Measurements from ENCODE around the gene ABCC1.

- no peak for TF ChIP-seq CTCF (IDR thresholded peaks at IDR 0.05; ENCODE audit: poor library complexity, severe bottlenecking)
- TF ChIP-seq EP300 (conservative IDR thresholded peaks at IDR 0.05; ENCODE audit: poor library complexity, severe bottlenecking): no peak
- no peak for TF ChIP-seq TAF1 (IDR thresholded peaks at IDR 0.05; ENCODE audit: low read depth)
These were observed 225.9 kb downstream of the ABCC1 start for GRCh38 chr16:16175296-16175695.
